HG02610 (cell line): ENCODE data around the gene AKT3.
"Not testable (repeated sequence)": the region's sequence is repeated elsewhere in the genome, so short reads cannot be mapped to it uniquely, and the experiment has no call there.

Source experiments
- ATAC-seq: cut with Tn5 transposase; IDR thresholded peaks from one replicate; pipeline ENCODE4 v1.9.1; 2021; ENCODE audit warnings: mild to moderate bottlenecking, moderate library complexity; ENCODE audit not compliant: unreplicated experiment

The AKT3 gene

GRCh38 chr1:243842161-243842560 lies 7.9 kb downstream of the AKT3 start:
- ATAC-seq, result no peak

- ATAC-seq, result no peak
These were observed 8.5 kb downstream of the AKT3 start for GRCh38 chr1:243841507-243841906.

- ATAC-seq, result peak; percentile 94
These were observed 12.0 kb downstream of the AKT3 start for GRCh38 chr1:243837907-243838535.

GRCh38 chr1:243834130-243834529 lies 15.9 kb downstream of the AKT3 start:
- no peak for ATAC-seq

- no peak for ATAC-seq
These were observed 18.6 kb downstream of the AKT3 start for GRCh38 chr1:243831463-243831862.

GRCh38 chr1:243827206-243827605 lies 22.8 kb downstream of the AKT3 start:
- no peak for ATAC-seq

- ATAC-seq, result not testable (repeated sequence)
These were observed 25.1 kb downstream of the AKT3 start for GRCh38 chr1:243824907-243825306.

GRCh38 chr1:243821177-243821680 lies 28.8 kb downstream of the AKT3 start:
- ATAC-seq, result no peak

GRCh38 chr1:243819438-243819839 lies 30.6 kb downstream of the AKT3 start:
- no peak for ATAC-seq

- no peak for ATAC-seq
These were observed 31.1 kb downstream of the AKT3 start for GRCh38 chr1:243818978-243819377.

GRCh38 chr1:243814718-243815117 lies 35.3 kb downstream of the AKT3 start:
- no peak for ATAC-seq

GRCh38 chr1:243807346-243807745 lies 42.7 kb downstream of the AKT3 start:
- ATAC-seq, result not testable (repeated sequence)

- ATAC-seq, result no peak
These were observed 43.7 kb downstream of the AKT3 start for GRCh38 chr1:243806310-243806709.

- ATAC-seq, result no peak
These were observed 47.3 kb downstream of the AKT3 start for GRCh38 chr1:243802736-243803135.

GRCh38 chr1:243801378-243801777 lies 48.7 kb downstream of the AKT3 start:
- ATAC-seq, result no peak

- ATAC-seq, result no peak
These were observed 50.1 kb downstream of the AKT3 start for GRCh38 chr1:243799908-243800307.

- no peak for ATAC-seq
These were observed 51.3 kb downstream of the AKT3 start for GRCh38 chr1:243798726-243799125.

GRCh38 chr1:243796016-243796415 lies 54.0 kb downstream of the AKT3 start:
- ATAC-seq, result no peak

GRCh38 chr1:243793298-243793697 lies 56.7 kb downstream of the AKT3 start:
- peak; percentile 44 for ATAC-seq

- no peak for ATAC-seq
These were observed 57.2 kb downstream of the AKT3 start for GRCh38 chr1:243792891-243793290.

GRCh38 chr1:243792401-243792800 lies 57.6 kb downstream of the AKT3 start:
- ATAC-seq, result no peak

GRCh38 chr1:243791586-243792267 lies 58.3 kb downstream of the AKT3 start:
- ATAC-seq, result no peak
